GF-D8 (cell line): ENCODE measurements around the gene PTPN1.
A peak's percentile ranks its signal among the peaks of the same experiment; 100 is the strongest.
"Not testable (repeated sequence)": the region's sequence is repeated elsewhere in the genome, so short reads cannot be mapped to it uniquely, and the experiment has no call there.

Source experiments
- DNase-seq: peaks from one replicate; lab custom pipeline; 2025; lab: John Stamatoyannopoulos, UW

Gene PTPN1

GRCh38 chr20:50558483-50558925 is 48.3 kb downstream of the PTPN1 start:
- no peak for DNase-seq

GRCh38 chr20:50559149-50559548 is 49.0 kb downstream of the PTPN1 start:
- no peak for DNase-seq

- no peak for DNase-seq
Measured at GRCh38 chr20:50559856-50560638, 49.9 kb downstream of the PTPN1 start.

DNA sequence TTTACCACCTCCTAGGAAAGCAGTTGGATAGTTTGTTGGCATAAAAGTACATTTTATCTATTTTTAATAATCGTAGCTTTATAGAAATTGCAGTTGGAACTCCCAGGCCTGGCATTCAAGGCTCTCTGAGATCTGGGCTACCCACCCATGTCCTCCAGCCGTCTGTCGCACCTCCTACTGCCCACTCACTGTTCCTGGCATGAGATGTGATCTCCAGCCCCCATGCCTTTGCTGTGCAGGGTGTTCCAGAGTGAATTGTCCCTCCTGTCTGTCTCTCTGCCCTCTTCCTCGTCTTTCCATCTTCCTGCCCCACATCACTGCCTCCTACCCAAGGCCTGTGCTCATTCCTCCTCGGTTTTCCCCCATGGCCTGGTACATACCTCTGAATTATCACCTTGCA is 50.7 kb downstream of the PTPN1 start:
- DNase-seq = no peak

GRCh38 chr20:50561379-50562078 is 51.3 kb downstream of the PTPN1 start:
- no peak for DNase-seq

GRCh38 chr20:50562262-50562701 is 52.1 kb downstream of the PTPN1 start:
- no peak for DNase-seq

DNA sequence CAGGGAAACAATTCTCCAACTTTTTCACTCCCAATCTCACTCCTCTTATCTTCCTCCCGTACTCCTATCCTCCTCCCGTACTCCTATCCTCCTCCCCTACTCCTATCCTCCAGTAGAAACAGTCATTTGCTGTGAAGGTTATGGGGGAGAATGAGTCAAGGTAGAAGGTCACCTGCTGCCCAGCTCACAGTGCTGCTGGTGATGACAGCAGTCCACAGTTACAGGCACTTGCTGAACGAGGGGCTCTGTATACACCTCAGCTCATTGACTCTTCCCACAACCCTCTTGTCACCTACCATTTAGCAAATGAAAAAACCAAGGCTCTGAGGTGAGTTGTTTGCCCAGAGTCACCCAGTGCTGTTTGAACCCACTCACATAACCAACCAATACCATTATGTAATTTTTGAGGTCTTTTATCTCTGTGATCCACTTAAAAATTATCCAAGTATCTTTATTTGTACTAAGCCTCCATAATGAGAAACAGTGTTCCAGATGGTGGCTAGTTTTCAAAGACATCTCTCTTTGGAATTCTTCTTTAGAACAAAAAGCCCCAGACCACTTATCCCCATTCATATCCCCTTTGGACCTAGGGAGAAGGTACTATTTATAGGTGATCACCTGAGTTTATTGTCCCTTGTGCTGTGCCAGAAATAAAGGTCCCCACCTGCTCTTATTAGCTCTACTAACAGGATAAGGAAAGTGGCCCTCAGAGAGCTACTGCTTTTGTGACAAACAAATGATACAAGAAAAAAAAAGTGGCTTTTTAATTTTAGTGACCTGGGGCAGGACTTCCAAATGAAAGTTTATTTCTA is 53.2 kb downstream of the PTPN1 start:
- DNase-seq = no peak

- DNase-seq = no peak
Measured at GRCh38 chr20:50565383-50565782, 55.2 kb downstream of the PTPN1 start.

- DNase-seq = no peak
Measured at GRCh38 chr20:50565871-50566270, 55.7 kb downstream of the PTPN1 start.

DNA sequence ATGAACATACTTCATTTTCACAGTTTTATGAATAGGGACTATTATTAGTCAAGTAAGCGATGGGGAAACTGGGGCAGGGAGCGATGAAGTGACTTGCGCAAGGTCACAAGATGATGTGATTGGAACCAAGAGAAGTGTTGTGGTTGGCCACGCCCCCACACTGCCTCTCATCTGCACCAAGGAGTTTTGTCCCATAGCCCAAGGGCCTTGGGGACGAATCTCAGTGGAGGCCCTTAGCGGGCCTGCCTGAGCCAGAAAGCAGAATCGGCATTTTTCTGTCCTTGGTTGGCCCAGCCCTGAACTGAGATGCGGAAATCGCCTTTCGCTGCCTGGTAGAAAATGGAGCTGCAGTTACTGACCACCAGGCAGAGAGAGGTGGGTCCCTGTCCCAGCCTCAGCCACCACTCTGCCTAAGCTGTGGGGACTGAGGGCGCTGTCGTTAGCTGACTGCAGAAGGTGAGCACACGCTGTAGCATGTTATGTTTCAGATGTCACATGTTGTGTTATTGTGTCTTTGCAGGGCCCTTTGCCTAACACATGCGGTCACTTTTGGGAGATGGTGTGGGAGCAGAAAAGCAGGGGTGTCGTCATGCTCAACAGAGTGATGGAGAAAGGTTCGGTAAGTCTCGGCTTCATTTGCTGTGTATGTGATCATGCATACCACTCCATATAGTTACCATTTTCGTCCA is 57.8 kb downstream of the PTPN1 start:
- DNase-seq = no peak

GRCh38 chr20:50568549-50568942 is 58.4 kb downstream of the PTPN1 start:
- no peak for DNase-seq

- DNase-seq = not testable (repeated sequence)
Measured at GRCh38 chr20:50569487-50569863, 59.3 kb downstream of the PTPN1 start.

DNA sequence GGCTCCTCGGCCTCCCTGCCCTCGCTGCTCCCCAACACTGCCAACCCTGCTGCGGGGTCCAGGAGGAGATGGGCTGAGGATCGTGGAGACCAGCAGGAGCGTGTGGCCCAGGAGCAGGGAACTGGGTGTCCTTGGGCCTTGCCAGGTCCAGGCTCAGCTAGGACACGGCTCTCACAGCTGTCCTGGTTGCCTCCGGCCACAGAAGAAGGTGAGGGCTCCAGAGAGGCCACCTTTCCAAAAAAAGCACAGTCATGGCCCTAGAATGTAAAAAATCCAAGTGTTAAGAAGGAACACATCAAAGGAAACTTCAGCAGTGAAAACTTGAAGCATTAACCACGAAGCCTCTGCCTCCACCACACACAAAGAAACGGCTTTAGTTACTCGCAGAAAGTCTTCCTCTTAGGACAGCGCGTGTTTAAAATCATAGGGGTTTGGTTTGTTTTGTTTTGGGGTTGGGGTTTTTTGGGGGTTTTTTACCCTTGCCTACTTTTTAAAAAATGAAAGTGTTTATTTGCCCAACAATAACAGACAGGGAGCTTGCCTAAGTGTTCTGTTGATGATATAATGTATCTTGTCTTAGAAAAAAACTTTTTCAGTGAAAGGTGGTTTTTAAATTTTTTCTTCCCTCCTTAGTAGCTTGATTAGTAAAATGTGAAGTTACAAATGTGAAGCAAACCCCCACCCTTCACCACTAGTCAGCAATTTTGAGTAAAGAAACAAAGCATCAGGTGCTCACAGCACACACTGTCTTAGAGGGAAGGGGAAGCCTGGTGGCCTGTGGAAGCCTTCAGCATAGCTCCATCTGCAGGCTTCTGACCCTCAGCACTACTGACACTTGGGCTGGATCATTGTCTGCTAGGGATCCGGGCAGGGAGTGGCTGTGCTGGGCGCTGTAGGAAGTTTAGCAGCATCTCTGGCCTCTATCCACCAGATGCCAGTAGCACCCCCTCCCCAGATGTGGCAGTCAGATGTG is 60.0 kb downstream of the PTPN1 start:
- DNase-seq = no peak

- no peak for DNase-seq
Measured at GRCh38 chr20:50571466-50571865, 61.3 kb downstream of the PTPN1 start.

DNA sequence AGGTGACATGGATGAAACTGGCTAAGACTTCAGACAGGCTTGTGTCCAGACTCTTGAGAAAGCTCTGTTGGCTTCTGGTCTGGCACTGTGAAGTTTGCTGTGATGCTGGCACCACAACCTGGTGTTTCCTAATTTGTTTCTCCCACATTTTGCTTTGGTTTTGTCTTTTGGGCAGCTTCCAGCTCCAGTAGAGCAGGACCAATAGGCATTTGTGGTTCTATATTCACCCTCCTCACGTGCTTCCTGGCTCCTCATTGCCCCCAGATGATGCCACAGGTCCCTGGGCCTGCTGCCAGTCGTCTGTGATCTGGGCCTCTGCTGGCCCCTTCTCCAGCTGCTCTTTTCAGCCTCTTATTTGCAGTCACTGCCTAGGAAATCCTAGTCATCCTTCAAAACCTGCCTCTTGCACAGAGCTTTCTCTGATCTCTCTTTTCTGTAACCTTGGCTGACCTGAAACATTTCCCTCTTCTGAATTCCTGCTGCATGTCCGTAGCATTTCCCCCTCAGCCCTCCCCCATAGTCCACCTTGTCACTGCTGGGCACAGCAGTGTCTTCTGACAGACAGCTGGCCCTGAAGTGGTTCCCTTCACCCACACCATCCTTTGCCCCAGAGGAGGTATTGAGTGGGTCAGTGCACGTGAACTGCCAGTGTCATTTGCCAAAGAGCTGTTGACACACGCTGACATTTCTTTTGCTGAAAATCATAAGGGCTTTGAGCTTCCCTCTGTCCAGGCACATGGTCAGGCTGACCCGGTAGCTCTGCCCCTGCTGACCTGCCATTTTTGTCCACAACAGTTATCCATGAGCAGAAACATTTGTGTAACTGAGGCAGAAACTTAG is 63.0 kb downstream of the PTPN1 start:
- DNase-seq = peak; percentile 53

DNA sequence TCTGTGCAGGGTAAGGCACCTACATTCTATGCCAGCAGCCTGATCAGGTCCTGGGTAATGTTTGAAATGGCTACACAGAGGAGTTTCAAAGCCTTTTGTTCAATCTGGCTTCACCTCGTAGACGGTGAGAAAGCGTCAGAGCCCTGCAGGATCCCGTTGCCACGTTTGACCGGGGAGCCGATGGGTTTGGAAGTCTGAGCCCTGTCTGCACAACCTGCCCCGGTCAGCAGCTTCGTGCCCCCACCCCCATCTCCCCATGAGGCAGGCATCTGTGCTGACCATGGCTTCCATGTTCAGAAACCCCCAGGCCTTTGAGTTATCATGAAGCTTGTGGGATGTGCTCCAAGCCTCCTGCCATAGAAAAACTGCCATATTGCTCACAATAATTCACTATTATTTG is 63.9 kb downstream of the PTPN1 start:
- DNase-seq = no peak

- DNase-seq = no peak
Measured at GRCh38 chr20:50574586-50574985, 64.4 kb downstream of the PTPN1 start.

- DNase-seq = no peak
Measured at GRCh38 chr20:50575865-50576720, 65.9 kb downstream of the PTPN1 start.
